GM13977 (cell line): ENCODE results near the gene HEATR5A.

Source experiments
- DNase-seq: peaks from one replicate; pipeline ENCODE4 v3.0.0; 2012; ENCODE audit warnings: low spot score
- CTCF ChIP-seq: IDR thresholded peaks from 2 replicates; pipeline ENCODE4 v1.5.1; 2012; ENCODE audit warnings: mild to moderate bottlenecking, control low read depth; ENCODE audit not compliant: insufficient read depth; ENCODE audit errors: extremely low read depth, missing control alignments
- in situ Hi-C: fragments of 300-500 bp; cut with MboI; formaldehyde crosslinking; loops from one replicate; pipeline ENCODE4 v1.12.0; 2022; ENCODE audit warnings: low sequenced_read_pairs, low pct_unique_long_range_greater_than_20kb, mixed read lengths, inconsistent platforms; ENCODE audit not compliant: unreplicated experiment

Gene HEATR5A

GRCh38 chr14:31402764-31403439 is 17.4 kb downstream of the HEATR5A start:
- no peak for DNase-seq
- in situ Hi-C loops = no loop called here
- no peak for TF ChIP-seq CTCF

GRCh38 chr14:31401369-31401932 is 18.9 kb downstream of the HEATR5A start:
- in situ Hi-C loops = no loop called here
- DNase-seq = no peak
- no peak for TF ChIP-seq CTCF

GRCh38 chr14:31400031-31400638 is 20.2 kb downstream of the HEATR5A start:
- TF ChIP-seq CTCF = no peak
- in situ Hi-C loops = no loop called here
- no peak for DNase-seq

GRCh38 chr14:31395572-31396205 is 24.7 kb downstream of the HEATR5A start:
- in situ Hi-C loops = no loop called here
- TF ChIP-seq CTCF = no peak
- DNase-seq = no peak

- DNase-seq = no peak
- TF ChIP-seq CTCF = no peak
- in situ Hi-C loops = no loop called here
These were observed 25.2 kb downstream of the HEATR5A start for GRCh38 chr14:31395119-31395518.

GRCh38 chr14:31391977-31392503 is 28.3 kb downstream of the HEATR5A start:
- DNase-seq = no peak
- in situ Hi-C loops = no loop called here
- no peak for TF ChIP-seq CTCF
